ENCODE data around the gene OTOP3.

Gene OTOP3

GRCh38 chr17:74917430-74917829 is 18.3 kb upstream of the OTOP3 start:
- DNase-seq: no peak

- DNase-seq: no peak
Observed at GRCh38 chr17:74918906-74919305, 16.8 kb upstream of the OTOP3 start.

- DNase-seq: no peak
Observed at GRCh38 chr17:74919440-74920305, 16.0 kb upstream of the OTOP3 start.

GRCh38 chr17:74920306-74920620 is 15.4 kb upstream of the OTOP3 start:
- no peak for DNase-seq

- DNase-seq: no peak
Observed at GRCh38 chr17:74920642-74921025, 15.1 kb upstream of the OTOP3 start.

GRCh38 chr17:74921026-74921681 is 14.5 kb upstream of the OTOP3 start:
- no peak for DNase-seq

- DNase-seq: no peak
Observed at GRCh38 chr17:74921769-74922168, 13.9 kb upstream of the OTOP3 start.

- DNase-seq: no peak
Observed at GRCh38 chr17:74922172-74922571, 13.5 kb upstream of the OTOP3 start.

- no peak for DNase-seq
Observed at GRCh38 chr17:74922694-74923537, 12.8 kb upstream of the OTOP3 start, which contains the start of gene USH1G. Gene USH1G (minus strand): TSS chr17:74923255. CDS start chr17:74923073, 182 bp downstream.

GRCh38 chr17:74923538-74924249 is 12.0 kb upstream of the OTOP3 start:
- DNase-seq: no peak

- no peak for DNase-seq
Observed at GRCh38 chr17:74924250-74924948, 11.3 kb upstream of the OTOP3 start, which contains the start of gene OTOP2. Gene OTOP2 (plus strand): TSS chr17:74924273. CDS start chr17:74924633, 360 bp downstream.

- DNase-seq: no peak
Observed at GRCh38 chr17:74925242-74925641, 10.5 kb upstream of the OTOP3 start.

GRCh38 chr17:74928786-74929185 is 6.9 kb upstream of the OTOP3 start:
- DNase-seq: no peak

GRCh38 chr17:74930535-74931036 is 5.1 kb upstream of the OTOP3 start:
- DNase-seq: no peak

GRCh38 chr17:74935048-74935447 is 650 bp upstream of the OTOP3 start:
- no peak for DNase-seq

GRCh38 chr17:74936470-74936799 is 737 bp downstream of the OTOP3 start:
- DNase-seq: no peak

GRCh38 chr17:74937064-74938051 is 1.7 kb downstream of the OTOP3 start:
- DNase-seq: no peak

GRCh38 chr17:74938194-74938950 is 2.7 kb downstream of the OTOP3 start:
- DNase-seq: no peak

GRCh38 chr17:74939534-74939933 is 3.8 kb downstream of the OTOP3 start:
- no peak for DNase-seq
